HFFc6 (cell line): ENCODE data around the gene ADK. TPM values are rescaled to one million over a fixed set of nuclear protein-coding genes. Genes with fewer than 3 reads are reported as not detected.
A peak's percentile ranks its signal among the peaks of the same experiment; 100 is the strongest.

Experiments used
- DNase-seq: peaks from one replicate; pipeline ENCODE4 v3.0.0-alpha.2; 2018
- H3K27ac Mint-ChIP-seq: 2 replicates; pipeline ENCODE4 v1.8.0; 2020; ENCODE audit warnings: mild to moderate bottlenecking, mixed read lengths
- H3K27me3 Mint-ChIP-seq: 2 replicates; pipeline ENCODE4 v1.8.0; 2021; ENCODE audit warnings: mild to moderate bottlenecking, moderate library complexity, mixed read lengths; ENCODE audit not compliant: insufficient read depth
- H3K36me3 Mint-ChIP-seq: 2 replicates; pipeline ENCODE4 v1.8.0; 2021; ENCODE audit warnings: low read depth, mixed read lengths
- H3K4me1 Mint-ChIP-seq: 2 replicates; pipeline ENCODE4 v1.8.0; 2020; ENCODE audit warnings: low read depth, mixed read lengths
- H3K4me3 Mint-ChIP-seq: 2 replicates; pipeline ENCODE4 v1.8.0; 2020; ENCODE audit warnings: mild to moderate bottlenecking, moderate library complexity, mixed read lengths
- H3K9me3 Mint-ChIP-seq: 2 replicates; pipeline ENCODE4 v1.8.0; 2020; ENCODE audit warnings: mild to moderate bottlenecking, mixed read lengths
- CTCF ChIP-seq: fragments of 200-600 bp; sonication (generic); IDR thresholded peaks from 2 replicates; pipeline ENCODE4 v1.5.0; 2021; ENCODE audit warnings: antibody characterized with exemption, mild to moderate bottlenecking
- total RNA-seq, 6 experiments: library from RNA; stranded (reverse); fragmentation: NEBNext Ultra II Directional; extraction: Animal tissue kit (Norgen Biotek cat#: 25700); gene quantifications; 2 replicates in 1 of 6; 3 replicates in 5 of 6; pipeline ENCODE4 v1.2.3, GENCODE V29; 2021

ADK gene
- total RNA-seq, 6 experiments from 2014 or later, result 74.1 to 97.6 (median 86.0) TPM

- no peak for TF ChIP-seq CTCF
- Mint-ChIP-seq H3K27ac (no peak overlapping the region), H3K36me3 (peaks cover 7% of the 10 kb centered on the region; the same call in 1 of the 2 replicates), H3K4me3 (no peak overlapping the region), H3K9me3 (no peaks in the 10 kb centered on the region), H3K27me3 (no peaks in the 10 kb centered on the region), H3K4me1 (peaks cover 22% of the 10 kb centered on the region)
- DNase-seq, result no peak
These were observed 267.4 kb downstream of the ADK start for GRCh38 chr10:74418285-74418872.

- DNase-seq, result no peak
- no peak overlapping the region for H3K27ac Mint-ChIP-seq
- peaks cover 22% of the 10 kb centered on the region for H3K4me1 Mint-ChIP-seq
- no peaks in the 10 kb centered on the region for H3K9me3 Mint-ChIP-seq
- no peak for TF ChIP-seq CTCF
- no peak overlapping the region for H3K4me3 Mint-ChIP-seq
- H3K36me3 Mint-ChIP-seq, result peaks cover 14% of the 10 kb centered on the region
- no peaks in the 10 kb centered on the region for H3K27me3 Mint-ChIP-seq
These were observed 268.5 kb downstream of the ADK start for GRCh38 chr10:74419491-74419951.

- DNase-seq, result peak; percentile 22
- H3K4me3 Mint-ChIP-seq, result no peak overlapping the region
- peak; percentile 84 for TF ChIP-seq CTCF
- H3K27ac Mint-ChIP-seq, result no peak overlapping the region
- H3K36me3 Mint-ChIP-seq, result peaks cover 17% of the 10 kb centered on the region
- no peaks in the 10 kb centered on the region for H3K9me3 Mint-ChIP-seq
- H3K27me3 Mint-ChIP-seq, result no peaks in the 10 kb centered on the region
- peaks cover 22% of the 10 kb centered on the region for H3K4me1 Mint-ChIP-seq
These were observed 268.9 kb downstream of the ADK start for GRCh38 chr10:74419958-74420375.

- no peaks in the 10 kb centered on the region for H3K27me3 Mint-ChIP-seq
- no peaks in the 10 kb centered on the region for H3K9me3 Mint-ChIP-seq
- no peak overlapping the region for H3K4me3 Mint-ChIP-seq
- no peak for DNase-seq
- peaks cover 22% of the 10 kb centered on the region for H3K36me3 Mint-ChIP-seq
- H3K27ac Mint-ChIP-seq, result no peak overlapping the region
- peaks cover 6% of the 10 kb centered on the region for H3K4me1 Mint-ChIP-seq
- no peak for TF ChIP-seq CTCF
These were observed 273.5 kb downstream of the ADK start for GRCh38 chr10:74424565-74424964.

- Mint-ChIP-seq H3K4me3 (no peak overlapping the region), H3K27ac (no peak overlapping the region), H3K9me3 (no peaks in the 10 kb centered on the region), H3K4me1 (peaks cover 1% of the 10 kb centered on the region), H3K36me3 (peaks cover 24% of the 10 kb centered on the region), H3K27me3 (no peaks in the 10 kb centered on the region)
- no peak for DNase-seq
- no peak for TF ChIP-seq CTCF
These were observed 274.5 kb downstream of the ADK start for GRCh38 chr10:74425456-74426001.
